Erythroblast (primary cell): ENCODE data around the gene ENG.

Experiments used
- GATA1 ChIP-seq: IDR thresholded peaks from 2 replicates; pipeline ENCODE4 v1.6.1; 2011; ENCODE audit warnings: low read depth, mild to moderate bottlenecking, control low read depth, low read length, moderate library complexity
- POLR2A ChIP-seq: IDR thresholded peaks from 2 replicates; pipeline ENCODE4 v1.6.1; 2011; ENCODE audit warnings: mild to moderate bottlenecking, low read length

DNA sequence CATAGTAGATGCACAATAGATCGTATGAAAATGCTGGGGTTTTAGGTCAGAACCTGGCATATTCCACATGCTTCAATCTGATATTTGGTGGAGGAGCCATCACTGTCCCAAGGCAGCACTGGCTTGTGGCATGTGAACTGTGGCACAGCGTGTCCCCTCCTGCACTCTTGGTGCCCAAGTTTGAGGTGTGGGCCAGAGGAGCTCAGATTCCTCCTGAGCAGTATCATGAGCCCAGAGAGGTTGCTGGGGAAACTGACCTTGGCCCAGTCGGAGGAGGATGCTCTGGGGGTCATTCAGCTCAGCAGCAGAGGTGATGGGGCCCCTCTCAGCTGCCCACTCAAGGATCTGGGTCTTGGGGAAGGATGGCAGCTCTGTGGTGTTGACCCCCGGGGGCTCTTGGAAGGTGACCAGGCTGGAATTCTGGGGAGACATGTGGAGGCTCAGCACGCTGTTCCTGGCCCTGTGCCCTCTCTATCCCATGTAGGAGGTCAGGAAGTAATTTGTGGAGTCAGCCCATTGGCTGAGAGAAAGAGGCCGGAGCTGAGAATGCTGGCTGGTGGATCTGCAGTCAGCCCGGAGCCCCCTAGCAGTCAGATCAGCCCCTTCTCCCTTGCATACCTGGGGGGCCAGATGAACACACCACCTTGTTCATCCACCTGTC is 28.1 kb downstream of the ENG start:
- TF ChIP-seq POLR2A, result no peak
- TF ChIP-seq GATA1, result no peak
